NCI-H524 treated with DMSO at 0.1 percent for 48 hours (cell line): ENCODE measurements around the gene CTF1.

Experiments
- DNase-seq: peaks from one replicate; lab custom pipeline; 2025; lab: John Stamatoyannopoulos, UW

The CTF1 gene

GRCh38 chr16:30907064-30907463 is 10.7 kb downstream of the CTF1 start:
- no peak for DNase-seq

GRCh38 chr16:30910427-30911029 is 14.1 kb downstream of the CTF1 start:
- no peak for DNase-seq

- DNase-seq: no peak
These were observed 16.5 kb downstream of the CTF1 start for GRCh38 chr16:30912794-30913412.

- no peak for DNase-seq
These were observed 18.4 kb downstream of the CTF1 start for GRCh38 chr16:30914830-30915229.

- no peak for DNase-seq
These were observed 22.2 kb downstream of the CTF1 start for GRCh38 chr16:30918614-30919013.

GRCh38 chr16:30920891-30921290 is 24.5 kb downstream of the CTF1 start:
- no peak for DNase-seq

GRCh38 chr16:30921459-30921747 is 25.0 kb downstream of the CTF1 start:
- DNase-seq: no peak

GRCh38 chr16:30921748-30922419 is 25.5 kb downstream of the CTF1 start:
- peak; percentile 38 for DNase-seq

GRCh38 chr16:30922420-30922959 is 26.1 kb downstream of the CTF1 start:
- peak; percentile 100 for DNase-seq

- DNase-seq: peak; percentile 100
These were observed 26.6 kb downstream of the CTF1 start for GRCh38 chr16:30922960-30923535.

- DNase-seq: no peak
These were observed 27.2 kb downstream of the CTF1 start, which contains the start of gene FBXL19 for GRCh38 chr16:30923554-30924075. TSS of gene FBXL19 (plus strand) at chr16:30923572. CDS start at chr16:30925755, 2,183 bp downstream.

- DNase-seq: no peak
These were observed 27.9 kb downstream of the CTF1 start for GRCh38 chr16:30924076-30924912.

- no peak for DNase-seq
These were observed 28.7 kb downstream of the CTF1 start for GRCh38 chr16:30924913-30925631.

GRCh38 chr16:30925632-30925987 is 29.2 kb downstream of the CTF1 start:
- no peak for DNase-seq

GRCh38 chr16:30925995-30926811 is 29.8 kb downstream of the CTF1 start:
- DNase-seq: no peak

- DNase-seq: no peak
These were observed 30.7 kb downstream of the CTF1 start for GRCh38 chr16:30926937-30927788.

- DNase-seq: peak; percentile 71
These were observed 31.5 kb downstream of the CTF1 start for GRCh38 chr16:30927789-30928378.

- DNase-seq: no peak
These were observed 32.0 kb downstream of the CTF1 start for GRCh38 chr16:30928390-30928789.

- no peak for DNase-seq
These were observed 32.8 kb downstream of the CTF1 start for GRCh38 chr16:30929167-30929566.
